C4-2B (cell line): ENCODE measurements around the gene DNM3.

ENCODE experiments used
- H3K27ac ChIP-seq: fragments of 450-650 bp; 2 replicates; pipeline ENCODE4 v1.5.1; 2017
- CTCF ChIP-seq: fragments of 450-650 bp; conservative IDR thresholded peaks from 2 replicates; pipeline ENCODE4 v1.5.1; 2017; ENCODE audit warnings: mild to moderate bottlenecking
- ZFX ChIP-seq: fragments of 450-650 bp; IDR thresholded peaks from 2 replicates; pipeline ENCODE4 v1.6.1; 2017

The DNM3 gene

DNA sequence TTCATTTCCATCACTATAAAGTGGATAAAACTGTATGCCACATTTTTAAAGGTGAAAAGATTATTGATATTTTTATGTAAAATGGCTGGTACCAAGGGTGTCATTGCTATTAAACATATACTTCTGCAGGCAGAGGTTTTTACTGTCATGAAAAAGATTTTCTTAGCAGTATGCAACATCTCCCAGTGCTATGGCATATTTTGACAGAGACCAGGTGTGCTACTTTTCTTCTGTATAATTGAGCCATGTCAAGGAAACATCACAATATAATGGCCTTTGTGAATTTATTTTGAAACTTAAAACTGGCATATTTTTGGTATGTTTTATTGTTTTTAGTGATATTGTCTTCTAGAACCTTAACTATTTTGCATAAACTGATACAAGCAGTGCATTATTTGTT, 362.6 kb downstream of the DNM3 start:
- TF ChIP-seq CTCF (no peak), ZFX (no peak)
- H3K27ac ChIP-seq: no peak overlapping the region

DNA sequence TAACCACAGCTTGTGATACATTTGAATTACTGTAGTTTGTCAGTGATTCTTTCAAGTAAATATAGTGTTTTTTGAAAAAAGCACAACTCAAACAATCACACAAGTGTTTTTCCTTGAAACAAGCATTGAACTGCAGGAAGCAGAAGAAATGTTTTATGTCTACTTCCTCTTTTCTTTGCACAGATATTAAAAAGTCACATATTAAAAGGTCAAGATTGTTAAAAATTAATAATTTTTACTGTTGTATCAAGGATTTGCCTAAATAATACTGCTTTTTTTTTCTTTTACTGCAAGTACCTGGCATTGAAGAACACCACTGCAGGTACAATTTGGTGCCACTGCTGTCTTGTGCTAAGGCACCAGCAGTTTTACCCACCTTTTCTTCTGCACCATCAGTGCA, 365.0 kb downstream of the DNM3 start:
- TF ChIP-seq ZFX (no peak), CTCF (no peak)
- no peak overlapping the region for H3K27ac ChIP-seq

DNA sequence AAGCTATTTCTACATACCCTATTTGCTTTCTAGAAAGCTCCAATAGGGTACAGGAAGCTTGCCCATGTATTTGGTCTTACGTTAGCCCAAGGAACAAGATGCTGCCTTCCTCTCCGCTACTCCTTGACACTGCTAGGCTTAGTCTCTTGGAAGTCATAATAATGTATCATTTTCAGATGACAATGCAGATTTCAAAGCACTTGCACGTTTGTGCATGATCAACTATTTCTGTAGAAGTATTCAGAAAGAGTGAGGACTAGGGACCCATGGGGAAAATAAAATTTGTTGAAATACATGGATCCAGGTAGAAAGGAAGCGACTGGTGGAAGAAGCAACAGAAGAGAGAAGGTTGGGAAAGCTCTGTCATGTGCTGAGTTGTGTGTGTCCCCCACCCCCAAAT, 367.3 kb downstream of the DNM3 start:
- no peak overlapping the region for H3K27ac ChIP-seq
- TF ChIP-seq ZFX: no peak
- no peak for TF ChIP-seq CTCF

DNA sequence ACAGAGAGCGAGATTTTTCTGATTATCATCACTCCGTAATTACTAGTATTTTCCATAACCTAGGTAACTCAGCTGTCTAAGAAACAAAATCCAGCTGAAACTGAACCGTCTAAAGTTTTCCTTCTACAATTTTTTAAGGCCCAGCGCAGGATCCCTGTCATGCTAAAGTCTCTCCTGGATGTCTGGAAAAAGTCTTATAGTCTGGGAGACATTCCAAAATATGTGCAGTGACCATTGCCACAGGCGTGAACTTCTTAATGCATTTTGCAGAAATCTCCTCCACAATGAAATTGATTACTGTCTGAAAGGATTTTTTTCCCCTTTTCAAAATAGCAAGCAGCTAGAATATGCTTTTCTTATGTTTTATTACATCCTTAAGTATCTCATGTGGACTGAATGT, 369.9 kb downstream of the DNM3 start:
- TF ChIP-seq ZFX: no peak
- no peak for TF ChIP-seq CTCF
- no peak overlapping the region for H3K27ac ChIP-seq

GRCh38 chr1:172212124-172212523, 370.8 kb downstream of the DNM3 start:
- TF ChIP-seq CTCF (no peak), ZFX (no peak)
- H3K27ac ChIP-seq: no peak overlapping the region

DNA sequence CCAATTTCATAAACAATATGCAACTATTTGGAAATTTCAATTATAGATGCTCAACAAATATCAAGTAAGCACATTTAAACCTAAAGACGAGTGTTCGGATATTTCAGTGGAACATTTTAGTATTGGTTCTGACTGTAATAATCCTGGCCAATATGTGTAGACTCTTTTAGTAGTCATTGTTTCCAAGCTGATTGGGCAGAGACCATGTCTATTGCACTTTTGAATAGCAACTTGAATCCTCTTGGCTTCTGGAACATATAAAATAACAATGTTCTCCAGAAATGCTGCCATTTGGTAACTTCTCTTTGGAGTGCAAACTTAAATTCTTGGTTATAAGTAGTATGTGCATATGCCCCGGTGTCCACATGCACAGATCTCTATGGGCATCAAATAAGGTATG, 373.7 kb downstream of the DNM3 start:
- TF ChIP-seq ZFX (no peak), CTCF (no peak)
- no peak overlapping the region for H3K27ac ChIP-seq

GRCh38 chr1:172219966-172220365, 378.7 kb downstream of the DNM3 start:
- no peak for TF ChIP-seq ZFX
- no peak overlapping the region for H3K27ac ChIP-seq

DNA sequence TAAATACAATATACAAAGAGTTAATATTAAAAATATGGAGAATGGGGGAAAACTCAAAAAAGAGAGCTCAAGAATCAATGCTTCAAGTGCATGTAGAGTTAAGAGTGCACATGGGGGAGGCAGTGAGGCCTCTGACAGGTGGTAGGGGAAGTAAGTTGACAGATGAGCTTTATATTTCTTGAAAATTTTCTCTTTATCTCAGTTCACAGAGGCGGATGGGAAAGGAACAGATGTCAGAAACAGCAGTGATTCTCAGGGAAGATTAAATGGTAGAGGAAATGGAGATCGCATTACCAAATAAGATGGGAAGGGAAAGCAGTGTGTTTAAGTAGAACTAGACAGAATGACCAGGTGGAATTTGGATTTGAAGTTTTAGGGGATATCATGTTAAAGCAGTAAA, 379.1 kb downstream of the DNM3 start:
- H3K27ac ChIP-seq: no peak overlapping the region
- no peak for TF ChIP-seq CTCF
- TF ChIP-seq ZFX: no peak
